Epithelial cell of proximal tubule (primary cell): ENCODE measurements around the gene CCM2. TPM values are rescaled to one million over a fixed set of nuclear protein-coding genes. Genes with fewer than 3 reads are reported as not detected.
"Not testable (repeated sequence)": the region's sequence is repeated elsewhere in the genome, so short reads cannot be mapped to it uniquely, and the experiment has no call there.

Experiments used
- DNase-seq: peaks from one replicate; pipeline ENCODE4 v3.0.0-alpha.2; 2011; ENCODE audit warnings: low read depth
- H3K4me3 ChIP-seq: 2 replicates; pipeline ENCODE4 v1.5.1; 2011; ENCODE audit warnings: low read depth, mild to moderate bottlenecking, low read length
- total RNA-seq: library from RNA; depleted of rRNA; stranded (reverse); fragments of >200 nt; gene quantifications from 2 replicates; pipeline ENCODE4 v1.2.3, GENCODE V29; 2015
- TF ChIP-seq, protein P1 (sequence below): conservative IDR thresholded peaks from 2 replicates; pipeline ENCODE4 v1.5.1; 2012; ENCODE audit warnings: low read depth, mild to moderate bottlenecking, low read length

Gene CCM2
- total RNA-seq, 1 donor from 2014 or later: 49.2 TPM

GRCh38 chr7:44987996-44988395 is 12.0 kb upstream of the CCM2 start:
- H3K4me3 ChIP-seq: no peak overlapping the region
- no peak for DNase-seq
- TF ChIP-seq, protein P1, sequence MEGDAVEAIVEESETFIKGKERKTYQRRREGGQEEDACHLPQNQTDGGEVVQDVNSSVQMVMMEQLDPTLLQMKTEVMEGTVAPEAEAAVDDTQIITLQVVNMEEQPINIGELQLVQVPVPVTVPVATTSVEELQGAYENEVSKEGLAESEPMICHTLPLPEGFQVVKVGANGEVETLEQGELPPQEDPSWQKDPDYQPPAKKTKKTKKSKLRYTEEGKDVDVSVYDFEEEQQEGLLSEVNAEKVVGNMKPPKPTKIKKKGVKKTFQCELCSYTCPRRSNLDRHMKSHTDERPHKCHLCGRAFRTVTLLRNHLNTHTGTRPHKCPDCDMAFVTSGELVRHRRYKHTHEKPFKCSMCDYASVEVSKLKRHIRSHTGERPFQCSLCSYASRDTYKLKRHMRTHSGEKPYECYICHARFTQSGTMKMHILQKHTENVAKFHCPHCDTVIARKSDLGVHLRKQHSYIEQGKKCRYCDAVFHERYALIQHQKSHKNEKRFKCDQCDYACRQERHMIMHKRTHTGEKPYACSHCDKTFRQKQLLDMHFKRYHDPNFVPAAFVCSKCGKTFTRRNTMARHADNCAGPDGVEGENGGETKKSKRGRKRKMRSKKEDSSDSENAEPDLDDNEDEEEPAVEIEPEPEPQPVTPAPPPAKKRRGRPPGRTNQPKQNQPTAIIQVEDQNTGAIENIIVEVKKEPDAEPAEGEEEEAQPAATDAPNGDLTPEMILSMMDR: no peak

DNA sequence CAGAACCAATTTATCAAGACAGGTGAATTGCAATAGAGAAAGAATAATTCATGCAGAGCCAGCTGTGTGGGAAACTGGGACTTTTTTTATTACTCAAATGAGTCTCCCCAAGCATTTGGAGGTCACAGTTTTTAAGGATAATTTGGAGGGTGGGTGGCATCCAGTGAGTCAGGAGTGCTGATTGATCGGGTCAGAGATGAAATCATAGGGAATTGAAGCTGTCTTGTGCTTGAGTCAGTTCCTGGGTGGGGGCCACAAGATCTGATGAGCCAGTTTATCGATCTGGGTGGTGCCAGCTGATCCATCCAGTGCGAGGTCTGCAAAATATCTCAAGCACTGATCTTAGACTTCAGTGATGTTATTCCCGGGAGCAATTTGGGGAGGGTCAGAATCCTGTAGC is 11.3 kb upstream of the CCM2 start:
- H3K4me3 ChIP-seq: no peak overlapping the region
- no peak for DNase-seq
- TF ChIP-seq, protein P1: no peak

DNA sequence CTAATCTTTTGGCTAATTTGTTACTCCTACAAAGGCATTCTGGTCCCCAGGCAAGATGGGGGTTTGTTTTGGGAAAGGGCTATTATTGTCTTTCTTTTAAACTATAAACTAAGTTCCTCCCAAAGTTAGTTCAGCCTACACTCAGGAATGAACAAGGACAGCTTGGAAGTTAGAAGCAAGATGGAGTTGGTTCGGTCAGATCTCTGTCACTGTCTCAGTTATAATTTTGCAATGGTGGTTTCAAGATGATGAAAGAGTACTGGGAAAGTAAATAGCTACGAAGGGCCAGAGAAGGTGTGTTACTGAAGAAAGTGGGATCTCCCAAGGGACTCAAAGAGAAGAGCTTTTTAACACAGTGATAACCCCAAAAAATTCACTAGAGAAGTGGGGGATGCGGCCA is 10.9 kb upstream of the CCM2 start:
- TF ChIP-seq, protein P1: no peak
- no peak for DNase-seq
- no peak overlapping the region for H3K4me3 ChIP-seq

DNA sequence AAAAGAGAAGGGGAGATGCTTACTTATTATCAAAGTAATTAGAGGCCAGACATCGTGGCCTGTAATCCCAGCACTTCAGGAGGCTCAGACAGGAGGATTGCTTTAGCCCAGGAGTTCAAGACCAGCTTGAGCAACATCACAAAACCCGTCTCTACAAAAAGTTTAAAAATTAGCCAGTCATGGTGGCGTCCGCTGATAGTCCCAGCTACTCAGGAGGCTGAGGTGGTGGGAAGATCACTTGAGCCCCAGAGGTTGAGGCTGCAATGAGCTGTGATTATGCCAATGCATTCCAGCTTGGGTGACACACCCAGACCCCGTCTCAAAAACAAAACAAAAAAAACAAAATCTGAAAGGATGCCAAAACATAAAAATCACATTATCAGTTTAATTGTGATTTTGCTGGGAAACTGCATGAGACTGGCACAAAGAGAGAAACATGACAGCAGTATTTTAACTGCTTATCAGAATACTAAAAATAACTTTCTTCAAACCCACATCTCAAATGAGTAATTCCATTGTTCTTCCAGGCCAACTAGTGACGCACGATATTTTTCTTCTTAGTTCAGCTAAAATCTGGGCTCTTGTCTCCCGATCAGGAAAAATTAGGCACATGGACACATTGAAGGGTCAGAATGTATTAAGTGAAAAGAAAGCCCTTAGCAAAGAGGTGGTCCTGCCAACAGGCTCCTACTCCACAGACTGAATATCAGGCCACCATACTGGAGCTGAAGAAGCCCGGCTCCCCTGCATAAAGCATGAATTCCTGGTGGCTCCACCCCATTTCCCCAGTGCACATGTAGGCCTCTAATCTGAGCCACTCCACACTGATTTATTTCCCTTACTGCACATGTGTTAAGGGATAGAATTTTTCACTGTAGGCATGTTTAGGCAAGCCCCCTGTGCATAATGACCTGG is 9.6 kb upstream of the CCM2 start:
- H3K4me3 ChIP-seq: no peak overlapping the region
- TF ChIP-seq, protein P1: no peak
- DNase-seq: no peak

- H3K4me3 ChIP-seq, DNase-seq: not testable (repeated sequence)
Measured at GRCh38 chr7:44992004-44992795, 7.8 kb upstream of the CCM2 start.

DNA sequence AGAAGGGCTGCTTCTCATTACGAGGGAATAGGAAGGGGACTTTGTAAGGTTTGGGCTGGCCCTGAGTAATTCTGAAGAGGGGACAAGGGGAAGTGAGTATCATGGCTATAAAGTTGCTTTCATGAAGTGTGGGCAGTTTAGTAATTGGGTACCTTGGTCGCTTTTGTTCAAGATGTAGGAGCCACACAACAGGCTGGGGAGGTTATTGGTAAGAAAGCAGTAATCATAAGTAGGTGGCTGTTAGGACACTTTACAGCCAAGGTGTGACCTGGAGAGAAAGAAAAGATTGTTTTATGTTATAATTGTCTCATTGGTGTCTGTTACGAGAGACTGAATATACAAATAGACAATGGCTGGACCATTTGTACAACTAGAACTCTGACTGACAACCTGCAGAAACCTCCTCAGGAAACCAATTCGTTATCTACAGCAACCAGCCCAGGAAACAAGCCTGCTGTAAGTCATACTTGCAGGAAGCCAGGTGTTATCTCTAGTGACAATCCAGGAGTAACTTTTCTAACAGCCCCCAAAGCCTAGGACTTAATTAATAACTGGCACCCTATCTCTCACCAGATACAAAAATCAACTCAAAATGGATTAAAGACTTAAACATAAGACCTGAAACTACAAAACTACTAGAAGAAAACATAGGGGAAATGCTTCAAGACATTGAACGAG is 5.0 kb upstream of the CCM2 start:
- no peak overlapping the region for H3K4me3 ChIP-seq
- TF ChIP-seq, protein P1: no peak
- no peak for DNase-seq
